ENCODE data around the gene ADGRF3. TPM values are rescaled to one million over a fixed set of nuclear protein-coding genes. Genes with fewer than 3 reads are reported as not detected.

ADGRF3 gene
- total and polyA plus RNA-seq, 9 donors, result 0.06 to 0.33 (median 0.16) TPM; not detected in 5

GRCh38 chr2:26314243-26314642 lies 32.3 kb downstream of the ADGRF3 start:
- 76 to 84% (median 80%) methylated on average over 8 of the region's 8 CpGs for WGBS, 3 donors
- TF ChIP-seq POLR2A (IDR thresholded peaks at IDR 0.05), result no peak
- TF ChIP-seq, protein P1, sequence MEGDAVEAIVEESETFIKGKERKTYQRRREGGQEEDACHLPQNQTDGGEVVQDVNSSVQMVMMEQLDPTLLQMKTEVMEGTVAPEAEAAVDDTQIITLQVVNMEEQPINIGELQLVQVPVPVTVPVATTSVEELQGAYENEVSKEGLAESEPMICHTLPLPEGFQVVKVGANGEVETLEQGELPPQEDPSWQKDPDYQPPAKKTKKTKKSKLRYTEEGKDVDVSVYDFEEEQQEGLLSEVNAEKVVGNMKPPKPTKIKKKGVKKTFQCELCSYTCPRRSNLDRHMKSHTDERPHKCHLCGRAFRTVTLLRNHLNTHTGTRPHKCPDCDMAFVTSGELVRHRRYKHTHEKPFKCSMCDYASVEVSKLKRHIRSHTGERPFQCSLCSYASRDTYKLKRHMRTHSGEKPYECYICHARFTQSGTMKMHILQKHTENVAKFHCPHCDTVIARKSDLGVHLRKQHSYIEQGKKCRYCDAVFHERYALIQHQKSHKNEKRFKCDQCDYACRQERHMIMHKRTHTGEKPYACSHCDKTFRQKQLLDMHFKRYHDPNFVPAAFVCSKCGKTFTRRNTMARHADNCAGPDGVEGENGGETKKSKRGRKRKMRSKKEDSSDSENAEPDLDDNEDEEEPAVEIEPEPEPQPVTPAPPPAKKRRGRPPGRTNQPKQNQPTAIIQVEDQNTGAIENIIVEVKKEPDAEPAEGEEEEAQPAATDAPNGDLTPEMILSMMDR (IDR thresholded peaks at IDR 0.05), result no peak
- no peak for TF ChIP-seq EP300 (IDR thresholded peaks at IDR 0.05)

GRCh38 chr2:26313446-26313845 lies 33.1 kb downstream of the ADGRF3 start:
- no peak overlapping the region for H3K4me3 ChIP-seq

More at GRCh38 chr2:26314243-26314642, 32.3 kb downstream of the ADGRF3 start:
- Histone ChIP-seq H3K36me3 (no peaks in the 10 kb centered on the region), H3K27me3 (no peaks in the 10 kb centered on the region), H3K4me1 (ENCODE audit: insufficient read depth) (no peaks in the 10 kb centered on the region), H3K9me3 (no peaks in the 10 kb centered on the region), H3K27ac (no peak overlapping the region), H3K4me3 (no peak overlapping the region)
- no peak for DNase-seq
- intact Hi-C loops (cut with DNase I), result loop anchor here in 2 of 4 donors (10.0 kb wide), 1 partner anchor 79 kb away; no protein-coding TSS in a partner anchor

GRCh38 chr2:26312471-26312870 lies 34.1 kb downstream of the ADGRF3 start:
- no peak overlapping the region for H3K4me3 ChIP-seq
- no peak for DNase-seq
- intact Hi-C loops (cut with DNase I), result loop anchor here in 2 of 4 donors (10.0 kb wide), 1 partner anchor 78 kb away; no protein-coding TSS in a partner anchor
- no peaks in the 10 kb centered on the region for H3K27me3 ChIP-seq
- no peaks in the 10 kb centered on the region for H3K36me3 ChIP-seq
- TF ChIP-seq POLR2A (IDR thresholded peaks at IDR 0.05) (no peak), EP300 (IDR thresholded peaks at IDR 0.05) (no peak)
- TF ChIP-seq, protein P1 (IDR thresholded peaks at IDR 0.05), result no peak
- H3K9me3 ChIP-seq, result no peaks in the 10 kb centered on the region
- no peaks in the 10 kb centered on the region for H3K4me1 ChIP-seq (ENCODE audit: insufficient read depth)
- H3K27ac ChIP-seq, result no peak overlapping the region
- WGBS, 3 donors, result 83 to 93% (median 88%) methylated on average over 9 of the region's 9 CpGs

More at GRCh38 chr2:26313446-26313845, 33.1 kb downstream of the ADGRF3 start:
- intact Hi-C loops (cut with DNase I), result loop anchor here in 2 of 4 donors (10.0 kb wide), 1 partner anchor 79 kb away; no protein-coding TSS in a partner anchor
- Histone ChIP-seq H3K27ac (no peak overlapping the region), H3K4me1 (ENCODE audit: insufficient read depth) (no peaks in the 10 kb centered on the region), H3K27me3 (no peaks in the 10 kb centered on the region), H3K36me3 (no peaks in the 10 kb centered on the region), H3K9me3 (no peaks in the 10 kb centered on the region)
- DNase-seq, result no peak
- 85 to 92% (median 87%) methylated on average over 12 of the region's 12 CpGs for WGBS, 3 donors
- TF ChIP-seq, protein P1 (IDR thresholded peaks at IDR 0.05), result no peak
- no peak for TF ChIP-seq EP300 (IDR thresholded peaks at IDR 0.05)

- intact Hi-C loops (cut with DNase I), result loop anchor here in 2 of 4 donors (10.0 kb wide), 1 partner anchor 75 kb away; no protein-coding TSS in a partner anchor
- Histone ChIP-seq H3K4me1 (ENCODE audit: insufficient read depth) (no peaks in the 10 kb centered on the region), H3K36me3 (no peaks in the 10 kb centered on the region), H3K27ac (no peak overlapping the region), H3K9me3 (no peaks in the 10 kb centered on the region), H3K27me3 (no peaks in the 10 kb centered on the region), H3K4me3 (no peak overlapping the region)
- WGBS, 3 donors, result 83 to 93% (median 88%) methylated on average over 10 of the region's 10 CpGs
- DNase-seq, result no peak
- TF ChIP-seq, protein P1 (IDR thresholded peaks at IDR 0.05), result no peak
- TF ChIP-seq POLR2A (IDR thresholded peaks at IDR 0.05) (no peak), EP300 (IDR thresholded peaks at IDR 0.05) (no peak)
Observed at GRCh38 chr2:26309921-26310320, 36.7 kb downstream of the ADGRF3 start.

Measured in ovary (tissue), 9 donors.